ENCODE results near the gene GNAL.

The GNAL gene

GRCh38 chr18:11923450-11923849, 234.4 kb downstream of the GNAL start:
- Histone ChIP-seq H3K36me3 (ENCODE audit: insufficient read depth) (no peaks in the 10 kb centered on the region), H3K79me2 (ENCODE audit: insufficient read depth, low read depth) (no peaks in the 10 kb centered on the region), H3K9ac (no peak overlapping the region), H3K4me2 (no peak overlapping the region), H3K4me3 (IDR thresholded peaks at IDR 0.05; ENCODE audit: insufficient read depth, low read depth, low read length) (no peak overlapping the region), H2AFZ (ENCODE audit: low read depth) (no peak overlapping the region), H3K27me3 (ENCODE audit: insufficient read depth, low read depth) (no peaks in the 10 kb centered on the region), H3K27ac (no peak overlapping the region), H3K4me1 (ENCODE audit: low read depth, poor library complexity, severe bottlenecking) (no peaks in the 10 kb centered on the region), H4K20me1 (ENCODE audit: insufficient read depth) (no peaks in the 10 kb centered on the region)
- TF ChIP-seq, protein P1, sequence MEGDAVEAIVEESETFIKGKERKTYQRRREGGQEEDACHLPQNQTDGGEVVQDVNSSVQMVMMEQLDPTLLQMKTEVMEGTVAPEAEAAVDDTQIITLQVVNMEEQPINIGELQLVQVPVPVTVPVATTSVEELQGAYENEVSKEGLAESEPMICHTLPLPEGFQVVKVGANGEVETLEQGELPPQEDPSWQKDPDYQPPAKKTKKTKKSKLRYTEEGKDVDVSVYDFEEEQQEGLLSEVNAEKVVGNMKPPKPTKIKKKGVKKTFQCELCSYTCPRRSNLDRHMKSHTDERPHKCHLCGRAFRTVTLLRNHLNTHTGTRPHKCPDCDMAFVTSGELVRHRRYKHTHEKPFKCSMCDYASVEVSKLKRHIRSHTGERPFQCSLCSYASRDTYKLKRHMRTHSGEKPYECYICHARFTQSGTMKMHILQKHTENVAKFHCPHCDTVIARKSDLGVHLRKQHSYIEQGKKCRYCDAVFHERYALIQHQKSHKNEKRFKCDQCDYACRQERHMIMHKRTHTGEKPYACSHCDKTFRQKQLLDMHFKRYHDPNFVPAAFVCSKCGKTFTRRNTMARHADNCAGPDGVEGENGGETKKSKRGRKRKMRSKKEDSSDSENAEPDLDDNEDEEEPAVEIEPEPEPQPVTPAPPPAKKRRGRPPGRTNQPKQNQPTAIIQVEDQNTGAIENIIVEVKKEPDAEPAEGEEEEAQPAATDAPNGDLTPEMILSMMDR (conservative IDR thresholded peaks at IDR 0.05; ENCODE audit: low read depth, low read length) = no peak

GRCh38 chr18:11925800-11926481, 236.9 kb downstream of the GNAL start:
- Histone ChIP-seq H3K9ac (no peak overlapping the region), H3K4me3 (IDR thresholded peaks at IDR 0.05; ENCODE audit: insufficient read depth, low read depth, low read length) (no peak overlapping the region), H3K4me1 (ENCODE audit: low read depth, poor library complexity, severe bottlenecking) (no peaks in the 10 kb centered on the region), H3K27ac (no peak overlapping the region), H4K20me1 (ENCODE audit: insufficient read depth) (no peaks in the 10 kb centered on the region), H3K79me2 (ENCODE audit: insufficient read depth, low read depth) (no peaks in the 10 kb centered on the region), H3K4me2 (no peak overlapping the region), H3K36me3 (ENCODE audit: insufficient read depth) (no peaks in the 10 kb centered on the region), H3K27me3 (ENCODE audit: insufficient read depth, low read depth) (no peaks in the 10 kb centered on the region), H2AFZ (ENCODE audit: low read depth) (no peak overlapping the region)
- TF ChIP-seq, protein P1 (conservative IDR thresholded peaks at IDR 0.05; ENCODE audit: low read depth, low read length) = no peak

GRCh38 chr18:11927497-11927896, 238.4 kb downstream of the GNAL start:
- TF ChIP-seq, protein P1 (conservative IDR thresholded peaks at IDR 0.05; ENCODE audit: low read depth, low read length) = no peak
- H3K27me3 ChIP-seq (ENCODE audit: insufficient read depth, low read depth) = no peaks in the 10 kb centered on the region
- H3K27ac ChIP-seq = no peak overlapping the region
- H2AFZ ChIP-seq (ENCODE audit: low read depth) = no peak overlapping the region
- no peaks in the 10 kb centered on the region for H3K79me2 ChIP-seq (ENCODE audit: insufficient read depth, low read depth)
- no peaks in the 10 kb centered on the region for H4K20me1 ChIP-seq (ENCODE audit: insufficient read depth)
- H3K4me2 ChIP-seq = no peak overlapping the region
- H3K36me3 ChIP-seq (ENCODE audit: insufficient read depth) = no peaks in the 10 kb centered on the region
- no peak overlapping the region for H3K9ac ChIP-seq
- H3K4me3 ChIP-seq (IDR thresholded peaks at IDR 0.05; ENCODE audit: insufficient read depth, low read depth, low read length) = no peak overlapping the region
- no peaks in the 10 kb centered on the region for H3K4me1 ChIP-seq (ENCODE audit: low read depth, poor library complexity, severe bottlenecking)

GRCh38 chr18:11932393-11932792, 243.3 kb downstream of the GNAL start:
- H3K4me2 ChIP-seq = no peak overlapping the region
- H3K79me2 ChIP-seq (ENCODE audit: insufficient read depth, low read depth) = no peaks in the 10 kb centered on the region
- TF ChIP-seq, protein P1 (conservative IDR thresholded peaks at IDR 0.05; ENCODE audit: low read depth, low read length) = no peak

More at GRCh38 chr18:11932393-11932792, 243.3 kb downstream of the GNAL start:
- Histone ChIP-seq H3K27ac (no peak overlapping the region), H3K36me3 (ENCODE audit: insufficient read depth) (no peaks in the 10 kb centered on the region), H3K4me3 (IDR thresholded peaks at IDR 0.05; ENCODE audit: insufficient read depth, low read depth, low read length) (no peak overlapping the region), H3K9ac (no peak overlapping the region), H2AFZ (ENCODE audit: low read depth) (no peak overlapping the region), H3K4me1 (ENCODE audit: low read depth, poor library complexity, severe bottlenecking) (no peaks in the 10 kb centered on the region), H3K27me3 (ENCODE audit: insufficient read depth, low read depth) (no peaks in the 10 kb centered on the region), H4K20me1 (ENCODE audit: insufficient read depth) (no peaks in the 10 kb centered on the region)
